Activated naive CD4-positive, alpha-beta T cell treated with anti-CD3 and anti-CD28 coated beads, Interleukin-2, amount 50 U/mL, for 72 hours (primary cell): Measurements from ENCODE around the gene FLVCR2. TPM values are rescaled to one million over a fixed set of nuclear protein-coding genes. Genes with fewer than 3 reads are reported as not detected.
A peak's percentile ranks its signal among the peaks of the same experiment; 100 is the strongest.
"Not testable (repeated sequence)": the region's sequence is repeated elsewhere in the genome, so short reads cannot be mapped to it uniquely, and the experiment has no call there.

ENCODE experiments used
- ATAC-seq, 2 donors: fragments of 150-1000 bp; cut with Tn5 transposase; 2 replicates each; pipeline ENCODE4 v1.10.0; 2021; ENCODE audit warnings: mild to moderate bottlenecking in 2 of 2, moderate library complexity in 2 of 2
- DNase-seq, 2 donors: peaks; one replicate each; pipeline ENCODE4 v3.0.0; 2021 to 2022; ENCODE audit warnings: low spot score in 2 of 2
- H3K27ac Mint-ChIP-seq, 2 donors: one replicate each; pipeline ENCODE4 v1.8.0; 2022; ENCODE audit warnings: mild to moderate bottlenecking in 2 of 2, mixed read lengths in 2 of 2
- H3K36me3 Mint-ChIP-seq, 2 donors: one replicate each; pipeline ENCODE4 v1.8.0; 2022; ENCODE audit warnings: mixed read lengths in 2 of 2
- H3K9me3 Mint-ChIP-seq, 2 donors: one replicate each; pipeline ENCODE4 v1.8.0; 2022; ENCODE audit warnings: mixed read lengths in 2 of 2
- total RNA-seq, 2 donors: library from RNA; stranded (reverse); gene quantifications; one replicate each; pipeline ENCODE4 v1.2.3, GENCODE V29; 2022

Gene FLVCR2
- total RNA-seq, 2 donors from 2014 or later: 11.6 to 18.3 TPM

- Mint-ChIP-seq H3K36me3 (peaks cover 8 to 34% of the 10 kb centered on the region in 2 donors), H3K27ac (peak overlapping the region; percentile 84 to 99), H3K9me3 (no peaks in the 10 kb centered on the region)
- ATAC-seq: no peak
- no peak for DNase-seq
Observed at GRCh38 chr14:75568791-75569190, 9.6 kb upstream of the FLVCR2 start.

DNA sequence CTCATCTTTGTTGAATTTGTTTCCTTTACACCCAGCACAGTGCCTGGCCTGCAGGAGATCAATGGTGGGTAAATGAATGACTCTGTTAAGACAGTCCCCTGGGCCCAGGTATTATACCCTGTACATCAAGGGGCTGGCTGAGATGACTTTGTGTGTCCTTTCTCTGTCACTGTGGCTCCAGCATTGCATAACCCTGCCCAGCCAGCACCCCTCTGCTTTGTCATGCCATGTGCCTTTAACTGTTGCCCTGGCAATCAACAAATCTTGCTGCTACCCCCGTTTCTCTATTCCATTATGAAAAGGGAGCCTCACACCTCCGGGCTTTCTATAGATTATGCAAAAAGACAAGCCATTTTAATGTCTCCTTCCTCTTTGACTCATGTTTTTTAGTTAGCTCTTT, 7.6 kb upstream of the FLVCR2 start:
- Mint-ChIP-seq H3K9me3 (no peaks in the 10 kb centered on the region), H3K27ac (peak overlapping the region; percentile 74 to 90), H3K36me3 (peaks cover 8 to 34% of the 10 kb centered on the region in 2 donors)
- ATAC-seq: peak in 1 of 2 donors; percentile 41
- DNase-seq: no peak

DNA sequence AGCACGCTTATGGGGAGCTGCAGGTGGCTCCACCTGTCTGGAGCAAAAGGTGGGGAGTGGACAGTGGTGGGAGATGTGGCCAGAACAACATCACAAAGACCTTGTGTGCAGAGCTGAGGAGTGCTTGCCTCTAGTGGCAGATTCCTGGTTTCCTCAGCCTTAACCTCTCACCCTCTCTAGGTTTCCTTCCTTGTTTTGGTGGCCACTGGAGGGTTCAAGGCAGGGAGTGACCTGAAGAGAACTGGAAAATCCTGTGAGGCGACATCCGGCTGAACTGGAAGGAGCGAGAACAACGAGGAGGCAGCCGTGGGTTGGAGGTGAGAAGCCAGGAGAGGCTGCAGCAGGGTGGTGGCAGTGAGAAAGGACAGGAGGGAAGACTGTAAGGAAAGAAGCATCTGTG, 6.3 kb upstream of the FLVCR2 start:
- Mint-ChIP-seq H3K27ac (peak overlapping the region; percentile 46 to 74), H3K36me3 (peaks cover 0 to 24% of the 10 kb centered on the region in 2 donors), H3K9me3 (no peaks in the 10 kb centered on the region)
- ATAC-seq: no peak
- no peak for DNase-seq

- H3K27ac Mint-ChIP-seq: peak overlapping the region in 1 of 2 donors; percentile 52
- no peak for ATAC-seq
- peaks cover 4 to 5% of the 10 kb centered on the region in 2 donors for H3K36me3 Mint-ChIP-seq
- DNase-seq: no peak
- H3K9me3 Mint-ChIP-seq: no peaks in the 10 kb centered on the region
Observed at GRCh38 chr14:75577090-75577489, 1.3 kb upstream of the FLVCR2 start.

- peak; percentile 82 to 90 for ATAC-seq
- no peaks in the 10 kb centered on the region for H3K9me3 Mint-ChIP-seq
- peak; percentile 73 for DNase-seq
- peak overlapping the region; percentile 52 to 56 for H3K27ac Mint-ChIP-seq
- H3K36me3 Mint-ChIP-seq: peaks cover 4 to 5% of the 10 kb centered on the region in 2 donors
Observed at GRCh38 chr14:75577729-75578101, 705 bp upstream of the FLVCR2 start.

DNA sequence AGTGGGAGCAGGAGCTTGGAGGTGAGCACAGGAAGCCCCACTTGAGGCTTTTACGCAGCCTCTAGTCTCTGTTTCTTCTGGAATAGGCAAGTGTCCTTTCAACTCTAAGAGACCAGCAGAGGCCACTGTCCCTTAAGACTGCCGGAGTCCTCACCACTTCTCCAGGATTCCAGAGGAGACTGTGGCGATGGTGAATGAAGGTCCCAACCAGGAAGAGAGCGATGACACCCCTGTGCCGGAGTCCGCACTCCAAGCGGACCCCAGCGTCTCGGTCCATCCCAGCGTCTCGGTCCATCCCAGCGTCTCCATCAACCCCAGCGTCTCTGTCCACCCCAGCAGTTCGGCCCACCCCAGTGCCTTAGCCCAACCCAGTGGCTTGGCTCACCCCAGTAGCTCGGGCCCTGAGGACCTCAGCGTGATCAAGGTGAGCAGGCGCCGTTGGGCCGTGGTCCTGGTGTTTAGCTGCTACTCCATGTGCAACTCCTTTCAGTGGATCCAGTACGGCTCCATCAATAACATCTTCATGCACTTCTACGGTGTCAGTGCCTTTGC, 442 bp downstream of the FLVCR2 start:
- peak overlapping the region in 1 of 2 donors; percentile 52 for H3K27ac Mint-ChIP-seq
- H3K36me3 Mint-ChIP-seq: peaks cover 4 to 5% of the 10 kb centered on the region in 2 donors
- DNase-seq (no peak), ATAC-seq (peak; percentile 18 to 24)
- H3K9me3 Mint-ChIP-seq: no peaks in the 10 kb centered on the region

GRCh38 chr14:75579338-75579864, 981 bp downstream of the FLVCR2 start:
- no peak overlapping the region for H3K27ac Mint-ChIP-seq
- DNase-seq: no peak
- H3K36me3 Mint-ChIP-seq: peaks cover 4 to 5% of the 10 kb centered on the region in 2 donors
- no peaks in the 10 kb centered on the region for H3K9me3 Mint-ChIP-seq
- no peak for ATAC-seq

GRCh38 chr14:75579882-75580281, 1.5 kb downstream of the FLVCR2 start:
- H3K36me3 Mint-ChIP-seq: peaks cover 4 to 5% of the 10 kb centered on the region in 2 donors
- ATAC-seq: no peak
- DNase-seq: no peak
- no peaks in the 10 kb centered on the region for H3K9me3 Mint-ChIP-seq
- H3K27ac Mint-ChIP-seq: no peak overlapping the region

- DNase-seq (no peak), ATAC-seq (no peak)
- peaks cover 0 to 15% of the 10 kb centered on the region in 2 donors for H3K36me3 Mint-ChIP-seq
- H3K27ac Mint-ChIP-seq: no peak overlapping the region
- H3K9me3 Mint-ChIP-seq: peaks cover 0 to 5% of the 10 kb centered on the region in 2 donors
Observed at GRCh38 chr14:75587388-75587787, 9.0 kb downstream of the FLVCR2 start.

GRCh38 chr14:75589931-75590330, 11.5 kb downstream of the FLVCR2 start:
- Mint-ChIP-seq H3K27ac (no peak overlapping the region), H3K36me3 (peaks cover 0 to 23% of the 10 kb centered on the region in 2 donors), H3K9me3 (peaks cover 0 to 11% of the 10 kb centered on the region in 2 donors)
- ATAC-seq (no peak), DNase-seq (no peak)

GRCh38 chr14:75591331-75591946, 13.0 kb downstream of the FLVCR2 start:
- no peak for DNase-seq
- peaks cover 0 to 11% of the 10 kb centered on the region in 2 donors for H3K9me3 Mint-ChIP-seq
- ATAC-seq: no peak
- peaks cover 0 to 23% of the 10 kb centered on the region in 2 donors for H3K36me3 Mint-ChIP-seq
- H3K27ac Mint-ChIP-seq: no peak overlapping the region

- peaks cover 0 to 23% of the 10 kb centered on the region in 2 donors for H3K36me3 Mint-ChIP-seq
- no peak for ATAC-seq
- no peak for DNase-seq
- H3K27ac Mint-ChIP-seq: no peak overlapping the region
- H3K9me3 Mint-ChIP-seq: peaks cover 0 to 11% of the 10 kb centered on the region in 2 donors
Observed at GRCh38 chr14:75591987-75592575, 13.7 kb downstream of the FLVCR2 start.

GRCh38 chr14:75595226-75595625, 16.8 kb downstream of the FLVCR2 start:
- DNase-seq (no peak), ATAC-seq (peak in 1 of 2 donors; percentile 59)
- Mint-ChIP-seq H3K27ac (no peak overlapping the region), H3K36me3 (peaks cover 0 to 23% of the 10 kb centered on the region in 2 donors), H3K9me3 (peaks cover 0 to 11% of the 10 kb centered on the region in 2 donors)

DNA sequence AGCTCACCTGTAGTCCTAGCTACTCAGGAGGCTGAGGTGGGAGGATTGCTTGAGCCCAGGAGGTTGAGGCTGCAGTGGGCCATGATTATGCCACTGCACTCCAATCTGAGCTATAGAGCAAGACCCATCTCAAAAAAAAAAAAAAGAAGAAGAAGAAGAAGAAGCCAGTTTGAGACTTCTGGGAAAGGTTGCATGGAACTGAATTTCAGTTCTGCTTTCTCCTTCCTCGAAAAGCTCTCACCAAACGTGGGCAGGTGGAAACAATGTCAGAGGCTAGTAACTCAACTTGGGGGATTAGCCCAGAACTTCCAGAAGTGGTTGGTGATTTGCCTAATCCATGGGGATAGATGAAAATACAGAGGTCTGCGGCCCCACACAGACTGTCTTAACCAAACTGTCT, 18.7 kb downstream of the FLVCR2 start:
- H3K27ac Mint-ChIP-seq: no peak overlapping the region
- DNase-seq: no peak
- H3K36me3 Mint-ChIP-seq: peaks cover 0 to 11% of the 10 kb centered on the region in 2 donors
- H3K9me3 Mint-ChIP-seq: peaks cover 0 to 6% of the 10 kb centered on the region in 2 donors
- ATAC-seq: no peak

DNA sequence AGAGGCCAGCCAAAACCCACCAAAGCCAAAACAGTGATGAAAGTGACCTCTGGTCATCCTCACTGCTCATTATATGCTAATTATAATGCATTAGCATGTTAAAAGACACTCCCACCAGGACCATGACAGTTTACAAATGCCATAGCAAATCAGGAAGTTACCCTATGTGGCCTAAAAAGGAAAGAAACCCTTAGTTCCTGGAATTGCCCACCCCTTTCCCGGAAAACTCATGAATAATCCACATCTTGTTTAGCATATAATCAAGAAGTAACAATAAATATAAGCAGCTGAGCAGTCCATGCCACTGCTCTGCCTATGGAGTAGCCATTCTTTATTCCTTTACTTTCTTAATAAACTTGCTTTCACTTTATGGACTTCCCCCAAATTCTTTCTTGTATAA, 21.7 kb downstream of the FLVCR2 start:
- not testable (repeated sequence) for H3K27ac Mint-ChIP-seq, DNase-seq, H3K36me3 Mint-ChIP-seq, H3K9me3 Mint-ChIP-seq, ATAC-seq

DNA sequence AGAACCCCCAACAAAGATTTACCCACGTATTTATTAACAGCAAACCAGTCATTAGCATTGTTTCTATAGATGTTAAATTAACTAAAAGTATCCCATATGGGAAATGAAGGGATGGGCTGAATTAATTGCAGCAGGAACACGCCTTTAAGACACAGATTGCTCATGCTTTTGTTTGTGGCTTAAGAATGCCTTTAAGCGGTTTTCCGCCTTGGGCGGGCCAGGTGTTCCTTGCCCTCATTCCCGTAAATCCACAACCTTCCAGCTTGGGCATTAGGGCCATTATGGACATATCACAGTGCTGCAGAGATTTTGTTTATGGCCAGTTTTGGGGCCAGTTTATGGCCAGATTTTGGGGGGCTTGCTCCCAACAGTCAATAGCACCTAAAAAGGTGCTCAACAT, 22.6 kb downstream of the FLVCR2 start:
- not testable (repeated sequence) for H3K9me3 Mint-ChIP-seq, H3K36me3 Mint-ChIP-seq, DNase-seq, ATAC-seq, H3K27ac Mint-ChIP-seq

DNA sequence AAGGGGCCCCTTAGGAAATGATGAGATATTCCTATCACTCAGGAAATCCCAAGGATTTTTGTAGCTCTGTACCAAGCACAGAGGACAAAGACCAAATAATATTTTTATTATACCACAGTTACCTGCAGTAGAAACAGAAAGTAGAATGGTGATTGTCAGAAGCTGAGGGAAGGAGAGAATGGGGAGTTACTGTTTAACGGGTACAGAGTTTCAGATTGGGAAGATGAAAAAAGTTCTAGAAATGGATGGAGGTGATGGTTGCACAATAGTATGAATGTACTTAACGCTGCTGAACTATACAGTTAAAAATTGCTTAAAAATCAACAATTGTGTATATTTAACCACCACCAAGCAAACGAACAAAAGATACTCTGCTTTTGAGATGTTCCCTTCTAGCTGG, 24.1 kb downstream of the FLVCR2 start:
- Mint-ChIP-seq H3K27ac (no peak overlapping the region), H3K9me3 (peaks cover 0 to 4% of the 10 kb centered on the region in 2 donors), H3K36me3 (peaks cover 4 to 5% of the 10 kb centered on the region in 2 donors)
- ATAC-seq (no peak), DNase-seq (no peak)
